Neuronal stem cell (in vitro differentiated cells): ENCODE measurements around the gene TSPEAR.

ENCODE experiments used
- DNase-seq: peaks from one replicate; pipeline ENCODE4 v3.0.0-alpha.2; 2013; ENCODE audit warnings: low spot score
- H2AFZ ChIP-seq: one replicate; pipeline ENCODE4 v1.6.1; 2013; ENCODE audit warnings: mild to moderate bottlenecking, low read length, inconsistent platforms
- H2AK5ac ChIP-seq: 2 replicates; pipeline ENCODE4 v1.6.1; 2013; ENCODE audit warnings: low read depth, mild to moderate bottlenecking, inconsistent platforms, low read length, moderate library complexity, mixed read lengths
- H2BK120ac ChIP-seq: 2 replicates; pipeline ENCODE4 v1.6.1; 2013; ENCODE audit warnings: low read depth, mild to moderate bottlenecking, inconsistent platforms, low read length, moderate library complexity, mixed read lengths
- H2BK12ac ChIP-seq: one replicate; pipeline ENCODE4 v1.6.1; 2013; ENCODE audit warnings: low read length, inconsistent platforms
- H2BK15ac ChIP-seq: 2 replicates; pipeline ENCODE4 v1.6.1; 2013; ENCODE audit warnings: mild to moderate bottlenecking, low read length, inconsistent platforms, mixed read lengths
- H2BK5ac ChIP-seq: one replicate; pipeline ENCODE4 v1.6.1; 2013; ENCODE audit warnings: inconsistent platforms, mild to moderate bottlenecking, low read length, moderate library complexity
- H3K14ac ChIP-seq: one replicate; pipeline ENCODE4 v1.6.1; 2013; ENCODE audit warnings: low read length, inconsistent platforms
- H3K18ac ChIP-seq: 2 replicates; pipeline ENCODE4 v1.6.1; 2013; ENCODE audit warnings: low read length, inconsistent platforms
- H3K23ac ChIP-seq: 2 replicates; pipeline ENCODE4 v1.6.1; 2013; ENCODE audit warnings: low read depth, mild to moderate bottlenecking, mixed read lengths, low read length, inconsistent platforms; ENCODE audit not compliant: poor library complexity
- H3K27ac ChIP-seq: replicated peaks from 3 replicates; pipeline ENCODE4 v1.5.1; 2013; ENCODE audit warnings: low read length, inconsistent platforms
- H3K27me3 ChIP-seq, 3 experiments: 2 replicates each; pipeline ENCODE4 v1.6.1; 2013; ENCODE audit warnings: low read length in 3 of 3, mild to moderate bottlenecking in 2 of 3, inconsistent platforms in 1 of 3, low read depth in 1 of 3, mixed read lengths in 1 of 3, moderate library complexity in 1 of 3; ENCODE audit not compliant: control insufficient read depth in 3 of 3, insufficient read depth in 3 of 3
- H3K36me3 ChIP-seq, 2 donors: replicated peaks in 1 of 2; 2 replicates each; pipeline ENCODE4 v1.6.1; 2013; ENCODE audit warnings: low read length in 2 of 2; ENCODE audit not compliant: control insufficient read depth in 2 of 2, insufficient read depth in 2 of 2
- H3K4ac ChIP-seq: 2 replicates; pipeline ENCODE4 v1.6.1; 2013; ENCODE audit warnings: inconsistent platforms, mild to moderate bottlenecking, low read length, moderate library complexity
- H3K4me1 ChIP-seq, 2 donors: 1 replicate in 1 of 2; 2 replicates in 1 of 2; pipeline ENCODE4 v1.6.1; 2013; ENCODE audit warnings: low read length in 2 of 2, low read depth in 1 of 2; ENCODE audit not compliant: control insufficient read depth in 2 of 2, insufficient read depth in 1 of 2
- H3K4me2 ChIP-seq: one replicate; pipeline ENCODE4 v1.6.1; 2013; ENCODE audit warnings: mild to moderate bottlenecking, low read length, inconsistent platforms; ENCODE audit not compliant: insufficient read depth, poor library complexity, severe bottlenecking
- H3K4me3 ChIP-seq, 2 donors: 2 replicates each; pipeline ENCODE4 v1.5.1; 2013; ENCODE audit warnings: low read length in 2 of 2, mild to moderate bottlenecking in 2 of 2, inconsistent platforms in 1 of 2, moderate library complexity in 1 of 2
- H3K79me1 ChIP-seq: one replicate; pipeline ENCODE4 v1.6.1; 2013; ENCODE audit warnings: low read depth, mild to moderate bottlenecking, inconsistent platforms, low read length, moderate library complexity
- H3K9ac ChIP-seq: one replicate; pipeline ENCODE4 v1.6.1; 2013; ENCODE audit warnings: mild to moderate bottlenecking, low read depth, low read length, inconsistent platforms; ENCODE audit not compliant: poor library complexity
- H3K9me3 ChIP-seq, 2 donors: replicated peaks in 1 of 2; 2 replicates each; pipeline versions ENCODE3 to v1.6.1; 2013; ENCODE audit warnings: low read length in 2 of 2, mild to moderate bottlenecking in 2 of 2, inconsistent platforms in 1 of 2, low read depth in 1 of 2, mixed read lengths in 1 of 2, moderate library complexity in 1 of 2; ENCODE audit not compliant: control insufficient read depth in 2 of 2, insufficient read depth in 1 of 2
- H4K8ac ChIP-seq: one replicate; pipeline ENCODE4 v1.6.1; 2013; ENCODE audit warnings: low read depth, mild to moderate bottlenecking, inconsistent platforms, low read length, moderate library complexity
- H4K91ac ChIP-seq: one replicate; pipeline ENCODE4 v1.6.1; 2013; ENCODE audit warnings: low read length, low read depth, mild to moderate bottlenecking, inconsistent platforms; ENCODE audit not compliant: poor library complexity
- WGBS, 2 donors: extraction: QIAGEN DNeasy Blood & Tissue Kit; methylation state at CpG; one replicate each; pipeline ENCODE4 v1.1.7; 2013; ENCODE audit warnings: missing lambda C conversion rate in 2 of 2, mixed read lengths in 1 of 2; ENCODE audit not compliant: insufficient read length in 2 of 2, insufficient replicate concordance in 1 of 2; ENCODE audit errors: extremely low coverage in 2 of 2; 5-methylcytosine and 5-hydroxymethylcytosine counted together

The TSPEAR gene

DNA sequence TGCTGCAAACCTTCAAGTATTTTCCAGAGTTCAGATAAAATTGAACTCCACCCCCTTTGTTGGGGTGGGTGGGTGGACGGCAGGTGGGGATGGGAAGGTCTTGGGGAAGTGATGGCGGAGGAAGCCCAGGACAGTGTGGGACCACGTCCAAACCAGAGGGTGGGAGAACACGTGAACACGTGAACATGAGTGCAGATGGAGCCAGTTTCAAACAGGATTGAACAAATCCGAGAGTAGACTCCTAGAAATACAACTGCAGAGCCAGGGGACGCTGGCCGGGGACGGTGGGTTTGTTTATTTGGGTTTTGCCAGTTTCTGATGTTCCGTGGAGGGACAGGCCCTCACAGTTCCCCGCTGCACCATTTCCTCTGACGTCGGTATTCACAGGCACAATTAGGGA lies 163.0 kb downstream of the TSPEAR start:
- no peaks in the 10 kb centered on the region for H3K79me1 ChIP-seq
- peak overlapping the region; percentile 84 for H3K27ac ChIP-seq
- no peak overlapping the region for H3K23ac ChIP-seq
- no peak overlapping the region for H3K9ac ChIP-seq
- H2AFZ ChIP-seq = peak overlapping the region; percentile 71
- H2BK120ac ChIP-seq = no peak overlapping the region
- H3K4me3 ChIP-seq = no peak overlapping the region
- no peak overlapping the region for H2BK5ac ChIP-seq
- H4K91ac ChIP-seq = peak overlapping the region; percentile 81
- H2BK15ac ChIP-seq = peak overlapping the region; percentile 29
- H2BK12ac ChIP-seq = no peak overlapping the region
- no peaks in the 10 kb centered on the region for H3K27me3 ChIP-seq
- H3K9me3 ChIP-seq = peaks cover 3% of the 10 kb centered on the region in 2 donors
- H3K4me1 ChIP-seq = peaks cover 21 to 22% of the 10 kb centered on the region in 2 donors
- no peak overlapping the region for H3K4ac ChIP-seq
- WGBS, 2 donors = no CpG with 5 or more reads among the region's 13 CpGs
- H3K36me3 ChIP-seq = no peaks in the 10 kb centered on the region
- peak overlapping the region; percentile 48 for H2AK5ac ChIP-seq
- H4K8ac ChIP-seq = no peak overlapping the region
- DNase-seq = no peak
- H3K14ac ChIP-seq = no peak overlapping the region
- no peak overlapping the region for H3K4me2 ChIP-seq
- peak overlapping the region; percentile 83 for H3K18ac ChIP-seq

DNA sequence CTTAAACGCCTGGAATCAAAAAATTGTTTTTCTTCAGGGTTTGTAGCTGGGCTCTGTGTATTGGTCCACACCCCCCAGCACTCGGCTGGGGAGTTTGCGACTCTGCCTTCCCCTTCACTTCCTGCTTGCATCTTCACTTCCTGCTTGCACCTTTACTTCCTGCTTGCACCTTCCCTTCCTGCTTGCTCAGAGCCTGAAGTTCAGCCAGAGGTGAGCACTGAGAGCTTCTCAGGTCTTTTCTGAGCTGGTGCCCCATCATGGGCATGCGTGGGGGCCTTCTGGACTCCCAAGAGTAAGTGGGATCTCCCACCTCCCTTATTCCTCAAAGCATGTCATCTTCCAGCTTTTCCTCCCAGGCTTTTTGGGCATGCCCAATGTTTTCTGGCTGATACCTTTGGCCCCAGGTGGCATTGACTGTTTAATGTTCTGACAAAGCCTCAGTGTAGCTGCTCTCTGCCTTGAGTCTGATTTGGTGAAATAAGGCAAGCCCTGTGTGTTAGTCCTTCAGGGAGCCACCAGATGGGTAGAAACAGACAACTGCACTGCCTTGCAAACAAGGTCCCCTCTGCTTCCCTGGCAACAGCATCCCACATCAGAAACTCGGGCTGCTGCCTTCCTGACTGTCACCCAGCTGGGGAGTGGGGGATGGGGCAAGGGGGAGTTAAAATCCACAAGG lies 163.6 kb downstream of the TSPEAR start:
- Histone ChIP-seq H2BK5ac (no peak overlapping the region), H2AK5ac (peak overlapping the region; percentile 48), H3K14ac (no peak overlapping the region), H3K27me3 (no peaks in the 10 kb centered on the region), H3K18ac (peak overlapping the region; percentile 69), H3K4ac (no peak overlapping the region), H2BK12ac (no peak overlapping the region), H4K91ac (no peak overlapping the region), H2AFZ (peak overlapping the region; percentile 71), H3K27ac (no peak overlapping the region), H3K4me1 (peaks cover 21 to 22% of the 10 kb centered on the region in 2 donors), H3K4me2 (no peak overlapping the region), H3K23ac (no peak overlapping the region), H3K79me1 (no peaks in the 10 kb centered on the region), H4K8ac (no peak overlapping the region), H2BK120ac (no peak overlapping the region), H3K36me3 (no peaks in the 10 kb centered on the region), H2BK15ac (no peak overlapping the region), H3K9me3 (peaks cover 3% of the 10 kb centered on the region in 2 donors), H3K9ac (no peak overlapping the region), H3K4me3 (no peak overlapping the region)
- no CpG with 5 or more reads among the region's 5 CpGs for WGBS, 2 donors
- no peak for DNase-seq

DNA sequence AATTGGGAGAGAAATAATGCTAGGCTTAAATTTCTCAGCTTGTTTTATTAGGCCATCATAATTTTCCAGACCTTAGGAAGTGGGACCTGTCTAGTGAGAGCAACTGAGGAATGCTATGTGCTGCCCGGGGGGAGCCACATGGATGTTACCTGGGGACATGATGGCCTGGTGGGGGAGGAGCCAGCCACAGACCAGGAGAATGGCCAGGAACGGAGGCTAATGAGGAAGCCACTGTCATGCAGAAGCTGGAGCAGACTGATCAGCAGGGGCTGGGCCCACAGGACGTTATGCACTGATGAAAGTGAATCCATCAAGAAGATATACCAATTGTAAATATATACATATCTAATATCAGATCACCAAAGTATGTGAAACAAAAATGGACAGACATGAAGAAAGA lies 166.8 kb downstream of the TSPEAR start:
- Histone ChIP-seq H3K4me3 (no peak overlapping the region), H4K91ac (no peak overlapping the region), H2BK12ac (no peak overlapping the region), H2AFZ (no peak overlapping the region), H3K79me1 (no peaks in the 10 kb centered on the region), H2BK5ac (no peak overlapping the region), H4K8ac (no peak overlapping the region), H3K4me1 (peaks cover 8 to 11% of the 10 kb centered on the region in 2 donors), H3K4ac (no peak overlapping the region), H3K27ac (no peak overlapping the region), H2BK15ac (no peak overlapping the region), H3K14ac (no peak overlapping the region), H2BK120ac (no peak overlapping the region), H3K23ac (no peak overlapping the region), H3K27me3 (no peaks in the 10 kb centered on the region), H3K4me2 (no peak overlapping the region), H3K9ac (no peak overlapping the region), H2AK5ac (no peak overlapping the region), H3K9me3 (peaks cover 3 to 11% of the 10 kb centered on the region in 2 donors), H3K18ac (peak overlapping the region; percentile 19), H3K36me3 (no peaks in the 10 kb centered on the region)
- no peak for DNase-seq
- no CpG with 5 or more reads among the region's 3 CpGs for WGBS, 2 donors

DNA sequence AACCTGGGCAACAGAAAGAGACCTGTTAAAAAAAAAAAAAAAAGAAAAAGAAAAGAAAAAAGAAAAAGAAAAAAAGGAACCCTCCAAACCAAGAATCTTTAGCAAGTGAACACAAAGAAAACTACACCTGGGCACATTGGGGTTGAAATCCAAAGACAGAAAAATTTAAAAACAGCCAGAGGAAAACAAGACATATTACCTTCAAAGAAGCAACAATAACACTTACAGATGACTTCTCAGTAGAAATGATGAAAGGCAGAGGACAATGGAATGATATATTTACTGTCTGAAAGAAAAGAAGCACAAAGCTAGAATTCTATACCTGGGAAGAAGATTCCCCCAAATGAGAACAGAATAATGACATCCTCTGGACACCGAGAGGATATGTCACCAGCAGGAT lies 168.7 kb downstream of the TSPEAR start:
- no peak overlapping the region for H2AFZ ChIP-seq
- H3K9ac ChIP-seq = no peak overlapping the region
- DNase-seq = no peak
- H2AK5ac ChIP-seq = no peak overlapping the region
- H4K8ac ChIP-seq = no peak overlapping the region
- no peak overlapping the region for H3K4me3 ChIP-seq
- no peak overlapping the region for H2BK15ac ChIP-seq
- H3K4me1 ChIP-seq = no peaks in the 10 kb centered on the region
- H2BK120ac ChIP-seq = no peak overlapping the region
- H3K14ac ChIP-seq = no peak overlapping the region
- H3K4ac ChIP-seq = no peak overlapping the region
- H3K27ac ChIP-seq = no peak overlapping the region
- H3K9me3 ChIP-seq = peaks cover 3 to 11% of the 10 kb centered on the region in 2 donors
- WGBS, 2 donors = no CpG with 5 or more reads among the region's 1 CpG
- H3K27me3 ChIP-seq = peaks cover 0 to 1% (median 0%) of the 10 kb centered on the region in 3 experiments
- H2BK12ac ChIP-seq = no peak overlapping the region
- no peaks in the 10 kb centered on the region for H3K79me1 ChIP-seq
- H3K23ac ChIP-seq = no peak overlapping the region
- H3K36me3 ChIP-seq = no peaks in the 10 kb centered on the region
- no peak overlapping the region for H4K91ac ChIP-seq
- no peak overlapping the region for H3K18ac ChIP-seq
- no peak overlapping the region for H3K4me2 ChIP-seq
- H2BK5ac ChIP-seq = no peak overlapping the region
